ENCODE results near the gene CEACAM7. TPM values are rescaled to one million over a fixed set of nuclear protein-coding genes. Genes with fewer than 3 reads are reported as not detected.

Gene CEACAM7
- total RNA-seq = not detected

GRCh38 chr19:41688098-41688497, at the start of gene CEACAM7:
Gene CEACAM7 (minus strand): TSS chr19:41688270. CDS start chr19:41688165, 105 bp downstream.

GRCh38 chr19:41708481-41708880, 20.4 kb upstream of the CEACAM7 start, which contains the start of gene CEACAM5:
Gene CEACAM5 (plus strand): TSS chr19:41708626. CDS start chr19:41708732, 106 bp downstream.

GRCh38 chr19:41626877-41627276, 61.2 kb downstream of the CEACAM7 start, which contains the start of gene CEACAM4:
Gene CEACAM4 (minus strand): TSS chr19:41627074. CDS start chr19:41626963, 111 bp downstream.

Other genes starting within 250 kb of the CEACAM7 start
- gene DMAC2, start 248.4 kb downstream of the CEACAM7 start, total RNA-seq = 10 to 100 TPM; 39.4 to 42.0 TPM
- gene ERICH4, start 245.1 kb downstream of the CEACAM7 start, total RNA-seq = not detected
- 100 to 1,000 TPM; 116 to 121 TPM for gene CEACAM21, start 112.1 kb downstream of the CEACAM7 start, total RNA-seq
- not detected for gene CEACAM4, start 61.2 kb downstream of the CEACAM7 start, total RNA-seq
- gene CEACAM5, start 20.4 kb upstream of the CEACAM7 start, total RNA-seq = not detected
- gene CEACAM6, start 67.3 kb upstream of the CEACAM7 start, total RNA-seq = not detected
- gene CEACAM3, start 108.3 kb upstream of the CEACAM7 start, total RNA-seq = not detected
- gene LYPD4, start 156.4 kb upstream of the CEACAM7 start, total RNA-seq = not detected
- not detected for gene DMRTC2, start 156.8 kb upstream of the CEACAM7 start, total RNA-seq
- 1,000 to 10,000 TPM; 3,420 to 3,459 TPM for gene RPS19, start 172.0 kb upstream of the CEACAM7 start, total RNA-seq
- gene CD79A, start 189.0 kb upstream of the CEACAM7 start, total RNA-seq = 1 to 10 TPM; 8.6 to 9.3 TPM
- 100 to 1,000 TPM; 771 to 829 TPM for gene ARHGEF1, start 194.9 kb upstream of the CEACAM7 start, total RNA-seq
- 1 to 10 TPM; 2.2 to 2.6 TPM for gene ERFL, start 240.2 kb upstream of the CEACAM7 start, total RNA-seq

All from activated naive CD4-positive, alpha-beta T cell treated with anti-CD3 and anti-CD28 coated beads, Interleukin-2, amount 10 ng/mL, durations not matched to agents 5 hours and 36 hours (primary cell).